ENCODE measurements around the gene TBL1XR1.
A peak's percentile ranks its signal among the peaks of the same experiment; 100 is the strongest.
"Not testable (repeated sequence)": the region's sequence is repeated elsewhere in the genome, so short reads cannot be mapped to it uniquely, and the experiment has no call there.

The TBL1XR1 gene

GRCh38 chr3:177208781-177209180 lies 11.5 kb upstream of the TBL1XR1 start:
- no peak for DNase-seq (ENCODE audit: low read depth in 2 of 3, low spot score in 1 of 3)

GRCh38 chr3:177208223-177208622 lies 10.9 kb upstream of the TBL1XR1 start:
- no peak for DNase-seq (ENCODE audit: low read depth in 2 of 3, low spot score in 1 of 3)

DNA sequence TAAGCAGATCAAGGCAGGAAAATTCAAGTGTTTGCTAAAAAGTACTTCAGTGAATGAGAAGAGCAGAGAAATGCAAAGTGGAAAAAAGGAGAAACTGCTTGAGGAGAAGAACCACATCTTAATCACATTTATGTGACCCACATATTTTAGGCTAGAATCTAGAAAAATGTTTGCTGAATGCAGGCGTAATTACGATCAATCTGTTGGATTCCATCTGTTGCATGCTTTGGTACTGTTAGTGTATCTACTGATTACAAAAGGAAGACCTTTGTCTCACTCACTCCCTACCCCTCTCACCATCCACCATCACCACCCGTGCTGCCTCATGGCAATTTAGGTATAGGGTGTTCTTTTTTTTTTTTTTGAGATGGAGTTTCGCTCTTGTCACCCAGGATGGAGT lies 9.7 kb upstream of the TBL1XR1 start:
- DNase-seq (ENCODE audit: low read depth in 2 of 3, low spot score in 1 of 3): no peak

- DNase-seq (ENCODE audit: low read depth in 2 of 3, low spot score in 1 of 3): no peak
Observed at GRCh38 chr3:177203689-177204395, 6.6 kb upstream of the TBL1XR1 start.

GRCh38 chr3:177203016-177203415 lies 5.7 kb upstream of the TBL1XR1 start:
- DNase-seq (ENCODE audit: low read depth in 2 of 3, low spot score in 1 of 3): not testable (repeated sequence)

GRCh38 chr3:177201700-177202397 lies 4.6 kb upstream of the TBL1XR1 start:
- DNase-seq (ENCODE audit: low read depth in 2 of 3, low spot score in 1 of 3): peak in 2 of 3 donors; percentile 31 to 44

DNA sequence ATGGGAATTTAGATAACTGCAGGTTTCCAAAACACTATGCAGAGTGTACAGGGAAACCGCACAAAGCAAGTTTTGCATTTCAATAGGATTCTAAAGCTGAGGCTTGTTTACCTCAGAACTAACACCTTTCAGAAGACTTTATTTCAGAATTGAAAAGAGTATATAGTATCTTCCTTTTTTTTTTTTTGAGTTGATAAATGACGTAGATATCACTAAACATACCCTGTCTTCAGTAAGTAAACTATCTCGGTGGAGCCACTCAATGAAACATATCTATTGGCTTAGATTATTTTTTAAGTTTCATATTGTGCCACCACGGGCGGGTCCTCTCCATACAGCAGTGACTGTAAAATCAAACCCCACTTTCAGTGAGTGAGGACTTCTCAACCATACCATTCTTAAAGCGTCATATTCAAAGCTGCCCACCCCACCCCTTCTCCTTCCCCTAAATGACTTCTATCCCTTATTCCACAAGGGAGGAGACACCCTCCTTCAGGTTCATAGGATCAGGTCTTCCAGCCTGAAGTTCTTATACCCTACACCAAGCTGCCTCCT lies 2.0 kb upstream of the TBL1XR1 start:
- no peak for DNase-seq (ENCODE audit: low read depth in 2 of 3, low spot score in 1 of 3)

- peak in 1 of 3 donors; percentile 30 for DNase-seq (ENCODE audit: low read depth in 2 of 3, low spot score in 1 of 3)
Observed at GRCh38 chr3:177197727-177198460, 612 bp upstream of the TBL1XR1 start.

DNA sequence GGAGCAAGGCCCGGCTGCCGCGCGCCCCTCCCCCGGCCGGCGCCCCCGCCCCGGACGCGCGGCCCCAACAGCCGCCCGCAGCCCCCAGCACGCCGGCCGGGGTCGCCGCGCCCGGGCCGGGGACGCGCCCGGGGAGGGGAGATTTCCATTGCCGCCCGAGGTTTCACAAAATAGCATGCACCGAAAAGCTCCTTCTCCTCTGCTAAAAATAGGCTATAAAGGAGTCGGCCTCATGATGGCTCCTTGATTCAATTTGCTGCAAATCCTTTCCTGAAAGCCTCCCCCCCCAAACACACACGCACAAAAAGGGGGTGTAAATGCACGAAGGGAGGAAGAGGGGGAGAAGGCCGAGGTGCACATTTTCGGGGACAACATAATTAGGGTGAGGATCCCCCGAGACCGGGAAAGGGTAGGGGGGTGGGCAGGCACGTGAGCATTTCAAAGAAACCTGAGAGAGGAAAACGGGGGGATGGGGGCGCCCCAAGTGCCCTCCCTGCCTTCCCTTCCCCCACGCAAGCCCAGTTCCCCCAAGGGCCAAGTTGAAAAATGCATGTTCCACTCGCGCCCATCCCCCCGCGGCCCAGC lies 734 bp downstream of the TBL1XR1 start:
- DNase-seq (ENCODE audit: low read depth in 2 of 3, low spot score in 1 of 3): peak in 1 of 3 donors; percentile 34

DNA sequence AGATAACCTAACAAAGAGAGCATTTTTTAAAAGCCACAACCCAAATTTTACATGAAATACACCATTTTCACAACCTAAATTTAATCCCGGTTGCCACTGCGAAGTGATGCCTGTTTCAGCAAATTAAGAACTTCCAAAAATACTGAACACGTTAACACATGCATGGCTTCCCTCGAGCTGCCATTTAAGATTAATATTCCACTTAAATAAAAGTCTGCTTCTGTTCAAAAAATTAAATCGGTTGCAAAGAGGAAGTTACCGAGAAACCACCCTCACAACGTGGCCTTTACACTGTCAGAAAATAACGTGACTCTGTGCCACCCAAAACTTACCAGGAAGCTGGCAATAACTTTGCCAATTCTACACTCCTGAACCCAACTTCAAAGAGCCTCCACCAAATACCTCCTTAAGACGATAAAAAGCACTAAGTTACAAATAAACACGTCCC lies 1.2 kb downstream of the TBL1XR1 start:
- DNase-seq (ENCODE audit: low read depth in 2 of 3, low spot score in 1 of 3): no peak

GRCh38 chr3:177195242-177195991 lies 1.9 kb downstream of the TBL1XR1 start:
- no peak for DNase-seq (ENCODE audit: low read depth in 2 of 3, low spot score in 1 of 3)

GRCh38 chr3:177194299-177194698 lies 3.0 kb downstream of the TBL1XR1 start:
- no peak for DNase-seq (ENCODE audit: low read depth in 2 of 3, low spot score in 1 of 3)

- no peak for DNase-seq (ENCODE audit: low read depth in 2 of 3, low spot score in 1 of 3)
Observed at GRCh38 chr3:177193688-177194268, 3.5 kb downstream of the TBL1XR1 start.

DNA sequence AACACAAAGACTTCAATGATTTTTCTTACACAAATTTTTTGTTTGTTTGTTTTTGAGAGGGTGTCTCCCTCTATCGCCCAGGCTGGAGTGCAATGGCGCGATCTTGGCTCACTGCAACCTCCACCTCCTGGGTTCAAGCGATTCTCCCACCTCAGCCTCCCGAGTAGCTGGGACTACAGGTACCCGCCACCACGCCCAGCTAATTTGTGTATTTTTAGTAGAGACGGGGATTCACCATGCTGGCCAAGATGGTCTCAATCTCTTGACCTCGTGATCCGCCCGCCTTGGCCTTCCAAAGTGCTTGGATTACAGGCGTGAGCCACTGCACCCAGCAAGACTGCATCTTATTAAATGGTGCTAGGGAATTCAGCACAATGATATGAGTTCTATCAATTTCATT lies 4.0 kb downstream of the TBL1XR1 start:
- DNase-seq (ENCODE audit: low read depth in 2 of 3, low spot score in 1 of 3): not testable (repeated sequence)

DNA sequence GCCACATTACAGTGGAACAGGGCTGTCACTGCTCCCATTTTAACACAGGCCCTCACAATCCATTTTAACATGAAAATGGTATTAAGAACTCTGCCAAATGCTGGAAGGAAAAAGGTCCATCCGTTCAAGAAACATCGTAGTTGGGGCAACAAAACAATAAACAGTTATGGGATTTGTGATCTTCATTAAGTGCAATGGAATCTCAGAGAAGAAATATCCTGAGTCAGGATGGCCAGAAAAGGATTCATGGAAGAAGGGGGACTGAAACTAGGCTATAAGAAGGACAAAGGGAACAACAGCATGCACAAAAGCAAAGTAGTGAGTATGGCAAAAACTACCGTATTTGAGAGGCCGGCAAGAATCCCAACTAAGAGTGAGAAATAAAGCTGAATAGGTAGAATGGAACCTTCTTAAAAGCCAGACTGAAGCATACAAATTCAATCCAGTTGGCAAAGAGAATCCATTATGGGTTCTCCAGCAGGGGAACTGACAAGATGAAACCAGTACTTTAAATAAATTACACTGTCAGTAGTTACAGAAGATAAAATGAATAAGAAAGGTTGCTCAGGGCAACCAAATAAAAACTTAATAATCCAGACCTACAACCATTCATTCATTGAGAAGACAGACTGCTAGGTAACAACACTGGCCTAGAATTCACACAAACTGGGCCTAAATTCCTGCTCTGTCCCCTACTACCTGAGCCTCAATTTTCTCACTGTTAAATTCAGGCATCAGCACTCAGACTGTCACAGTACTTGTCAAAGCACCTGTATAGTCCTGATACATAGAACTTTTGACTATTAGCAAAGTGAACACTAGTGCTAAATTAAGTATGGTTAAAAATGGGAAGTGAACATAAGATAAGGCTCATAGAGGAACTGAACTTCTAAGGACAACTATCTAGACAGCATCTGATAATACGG lies 6.3 kb downstream of the TBL1XR1 start:
- DNase-seq (ENCODE audit: low read depth in 2 of 3, low spot score in 1 of 3): no peak

DNA sequence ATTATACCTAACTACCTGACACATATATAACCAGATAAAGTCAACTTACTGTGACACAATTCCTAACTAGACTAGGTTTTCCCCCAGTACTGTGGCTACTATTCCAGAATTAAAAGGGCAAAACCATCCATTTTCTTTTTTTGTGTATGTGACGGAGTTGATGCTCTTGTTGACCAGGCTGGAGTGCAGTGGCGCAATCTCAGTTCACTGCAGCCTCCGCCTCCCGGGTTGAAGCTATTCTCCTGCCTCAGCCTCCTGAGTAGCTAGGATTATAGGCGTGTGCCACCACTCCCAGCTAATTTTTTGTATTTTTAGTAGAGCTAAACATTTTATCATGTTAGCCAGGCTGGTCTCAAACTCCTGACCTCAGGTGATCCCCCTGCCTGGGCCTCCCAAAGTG lies 7.1 kb downstream of the TBL1XR1 start:
- not testable (repeated sequence) for DNase-seq (ENCODE audit: low read depth in 2 of 3, low spot score in 1 of 3)

DNA sequence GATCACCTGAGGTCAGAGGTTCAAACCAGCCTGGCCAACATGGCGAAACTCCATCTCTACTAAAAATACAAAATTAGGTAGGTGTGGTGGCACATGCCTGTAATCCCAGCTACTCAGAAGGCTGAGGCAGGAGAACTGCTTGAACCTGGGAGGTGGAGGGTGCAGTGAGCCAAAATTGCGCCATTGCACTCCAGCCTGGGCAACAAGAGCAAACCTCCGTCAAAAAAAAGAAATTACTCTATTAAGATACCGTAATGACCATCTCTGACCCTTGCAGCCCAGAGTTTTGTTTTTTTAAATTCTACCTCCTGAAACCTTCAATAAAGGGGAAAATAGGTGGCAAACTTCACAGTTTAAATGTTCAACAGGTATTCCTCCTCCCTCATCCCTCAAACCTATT lies 9.0 kb downstream of the TBL1XR1 start:
- DNase-seq (ENCODE audit: low read depth in 2 of 3, low spot score in 1 of 3): not testable (repeated sequence)

- no peak for DNase-seq (ENCODE audit: low read depth in 2 of 3, low spot score in 1 of 3)
Observed at GRCh38 chr3:177186306-177186705, 11.0 kb downstream of the TBL1XR1 start.

GRCh38 chr3:177185035-177185574 lies 12.2 kb downstream of the TBL1XR1 start:
- DNase-seq (ENCODE audit: low read depth in 2 of 3, low spot score in 1 of 3): no peak

Measured in stimulated activated CD4-positive, alpha-beta T cell treated with anti-CD3 and anti-CD28 coated beads, Interleukin-12 subunit alpha, Interleukin-12 subunit beta, amount 100 ng/mL, for 48 hours (primary cell).